Spinal cord (tissue), 10 donors: ENCODE data around the gene SHLD3. TPM values are rescaled to one million over a fixed set of nuclear protein-coding genes. Genes with fewer than 3 reads are reported as not detected.
"Not testable (repeated sequence)": the region's sequence is repeated elsewhere in the genome, so short reads cannot be mapped to it uniquely, and the experiment has no call there.

Source experiments
- DNase-seq, 6 donors: peaks; one replicate each; pipeline versions ENCODE4 v3.0.0 to v3.0.0-alpha.2; 2013 to 2015; ENCODE audit warnings: low spot score in 6 of 6, low read depth in 4 of 6
- H3K27ac ChIP-seq: one replicate; pipeline ENCODE4 v1.5.1; 2013; ENCODE audit warnings: low read depth, low read length, control low read depth
- H3K27me3 ChIP-seq: one replicate; pipeline ENCODE4 v1.6.1; 2013; ENCODE audit warnings: low read length; ENCODE audit not compliant: control insufficient read depth, insufficient read depth
- H3K36me3 ChIP-seq: one replicate; pipeline ENCODE4 v1.6.1; 2013; ENCODE audit warnings: low read length; ENCODE audit not compliant: control insufficient read depth, insufficient read depth
- H3K4me1 ChIP-seq: one replicate; pipeline ENCODE4 v1.6.1; 2013; ENCODE audit warnings: low read length; ENCODE audit not compliant: control insufficient read depth, insufficient read depth
- H3K4me3 ChIP-seq: one replicate; pipeline ENCODE4 v1.5.1; 2013; ENCODE audit warnings: low read depth, low read length, control low read depth
- H3K9me3 ChIP-seq: one replicate; pipeline ENCODE4 v1.6.1; 2013; ENCODE audit warnings: low read length; ENCODE audit not compliant: control insufficient read depth, insufficient read depth
- WGBS: methylation state at CpG from one replicate; pipeline ENCODE4 v1.1.5; 2013; ENCODE audit warnings: missing lambda C conversion rate; ENCODE audit not compliant: insufficient coverage; 5-methylcytosine and 5-hydroxymethylcytosine counted together
- long read RNA-seq, 4 donors: transcript quantifications; one replicate each; lab custom pipeline, GENCODE V29; 2026
- polyA plus RNA-seq, 2 donors: library from polyadenylated mRNA; unstranded; fragments of 120-200 nt; gene quantifications; one replicate each; pipeline ENCODE4 v1.2.1, GENCODE V29; 2013; ENCODE audit not compliant: insufficient read length in 2 of 2
- total RNA-seq, 2 donors: library from RNA; depleted of rRNA in 1 of 2; stranded (reverse); fragments of 120-200 nt in 1 of 2; fragments of >200 nt in 1 of 2; gene quantifications; one replicate each; pipeline versions ENCODE4 v1.2.3 to v1.2.4, GENCODE V29; 2013 to 2014
- donor health status: healthy.

The SHLD3 gene, protein sequence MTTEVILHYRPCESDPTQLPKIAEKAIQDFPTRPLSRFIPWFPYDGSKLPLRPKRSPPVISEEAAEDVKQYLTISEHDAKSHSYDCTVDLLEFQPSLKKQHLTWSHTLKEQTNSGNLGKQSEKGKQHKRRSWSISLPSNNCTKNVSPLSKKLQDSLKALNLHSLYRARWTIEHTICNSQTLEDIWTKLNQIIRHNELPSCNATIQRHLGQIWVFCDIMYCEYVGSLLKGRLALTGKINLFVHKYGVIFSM
- total RNA-seq (1 to 10 TPM; 4.8 to 6.2 TPM), polyA plus RNA-seq (1 to 10 TPM; 4.3 to 4.6 TPM)
- long read RNA-seq, donor 1: 0 reads
- long read RNA-seq, donor 2: 0 reads
- long read RNA-seq, donor 3: 0 reads
- long read RNA-seq, donor 4, transcript SHLD3-201 (2 exons, 1,766 nt): major isoform, 7 of 7 reads
- long read RNA-seq, donor 4, partial matches to known transcripts: 0 of 7 reads
- long read RNA-seq, donor 4, other reads (novel, unspliced or antisense): 0 of 7 reads

DNA sequence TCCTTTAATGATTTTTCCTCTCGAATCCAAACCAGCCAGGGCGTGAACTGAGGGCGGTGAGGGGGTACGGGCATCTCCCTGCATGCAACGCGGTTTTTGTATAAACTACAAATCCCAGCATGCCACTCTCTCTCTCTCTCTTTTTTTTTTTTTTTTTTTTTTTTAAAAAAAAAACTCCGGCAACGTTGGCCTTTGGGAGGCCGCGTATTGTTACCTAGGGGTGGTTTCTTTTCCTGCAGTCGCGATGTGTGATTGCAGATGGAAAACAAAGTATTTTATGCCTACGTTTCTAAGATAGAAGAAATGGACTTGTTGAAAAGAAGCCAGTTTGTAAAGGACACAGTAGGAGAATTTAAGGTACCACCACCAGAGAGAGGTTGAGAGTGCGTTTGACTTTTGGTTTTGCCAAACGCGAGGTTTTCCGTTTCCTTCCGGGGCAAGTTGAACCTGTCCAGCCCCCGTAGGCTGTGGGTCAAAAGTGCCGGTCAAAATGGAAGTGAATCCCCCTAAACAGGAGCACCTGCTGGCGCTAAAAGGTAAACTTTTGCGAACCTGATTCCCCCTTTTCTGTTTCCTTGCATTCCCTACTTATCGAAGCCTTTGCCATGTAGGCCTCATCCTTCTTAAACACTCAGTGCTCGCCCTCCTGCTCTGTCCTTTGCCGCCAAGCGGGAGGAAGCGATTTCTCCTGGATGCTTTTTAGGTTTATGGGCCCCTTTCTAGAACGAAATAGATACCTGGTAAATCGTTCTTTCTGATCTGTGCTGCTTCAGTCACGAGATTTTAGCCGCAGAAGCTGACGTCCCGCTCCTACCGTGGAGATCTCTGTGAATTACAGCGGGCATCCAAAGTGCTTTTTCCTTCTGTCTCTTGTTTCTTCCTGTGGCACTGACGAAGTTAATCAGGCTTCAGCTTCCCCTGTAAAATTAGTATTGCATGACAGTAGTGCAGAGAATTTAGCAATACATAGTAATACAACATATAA is at the start of gene SHLD3, which contains the start of gene TRAPPC13:
Gene SHLD3 (plus strand): TSS at position 457 of the 985 bp plus-strand sequence. CDS start 4,561 bp downstream, outside the sequence.
Gene TRAPPC13 (plus strand): TSS at position 457 of the 985 bp plus-strand sequence. CDS start 34 bp downstream, at position 491.
- peaks cover 9% of the 10 kb centered on the region for H3K4me1 ChIP-seq
- peak within 1 kb of the TSS; percentile 98 for H3K4me3 ChIP-seq
- H3K27me3 ChIP-seq: no peaks in the 10 kb centered on the region
- peaks cover 5% of the 10 kb centered on the region for H3K36me3 ChIP-seq
- WGBS: under 1% methylated on average over 26 of the region's 36 CpGs
- peak within 1 kb of the TSS; percentile 82 for H3K27ac ChIP-seq
- DNase-seq: peak; percentile 86 to 98 (median 93)
- no peaks in the 10 kb centered on the region for H3K9me3 ChIP-seq

DNA sequence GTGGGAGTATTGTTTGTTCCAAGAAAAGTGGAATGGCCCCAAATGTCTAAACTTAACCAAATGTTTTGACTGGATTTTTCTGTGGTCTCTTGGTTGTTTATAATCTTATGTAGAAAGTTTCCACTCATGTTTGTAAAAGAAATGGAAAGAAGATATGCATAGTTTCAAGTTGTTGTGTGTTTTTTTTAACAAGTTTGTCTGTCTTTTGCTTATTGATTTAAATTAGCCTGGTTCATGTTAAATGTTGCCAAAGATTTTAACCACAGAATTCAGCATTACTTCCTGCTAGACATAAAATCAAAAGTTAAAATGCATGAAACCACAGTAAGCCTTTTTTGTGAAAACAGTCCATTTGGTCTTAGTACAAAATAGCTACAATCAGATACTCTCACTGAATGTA is 47.7 kb upstream of the SHLD3 start:
- H3K4me1 ChIP-seq: no peaks in the 10 kb centered on the region
- H3K9me3 ChIP-seq: no peaks in the 10 kb centered on the region
- no peak overlapping the region for H3K27ac ChIP-seq
- H3K4me3 ChIP-seq: no peak overlapping the region
- H3K27me3 ChIP-seq: no peaks in the 10 kb centered on the region
- DNase-seq: no peak
- peaks cover 11% of the 10 kb centered on the region for H3K36me3 ChIP-seq

DNA sequence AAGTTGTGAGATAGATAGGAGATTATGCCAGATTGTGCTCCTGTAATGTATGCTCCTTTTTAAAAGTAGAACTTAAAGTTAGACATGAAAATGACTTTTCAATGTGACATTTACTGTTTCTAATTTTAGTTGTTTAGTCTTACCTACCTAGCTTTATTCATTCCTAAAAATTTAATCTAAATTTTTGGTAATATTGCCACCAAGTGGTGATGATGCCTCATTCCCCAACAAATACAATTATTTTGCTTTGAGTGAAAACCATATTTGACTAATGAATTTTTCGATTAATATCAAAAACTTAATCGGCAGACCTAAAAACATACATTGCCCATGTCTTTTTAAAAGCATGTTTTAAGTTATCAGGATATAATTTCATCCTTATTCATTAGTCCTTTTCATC is 36.1 kb upstream of the SHLD3 start:
- DNase-seq: peak in 1 of 6 donors; percentile 12
- Histone ChIP-seq H3K36me3 (peaks cover 11% of the 10 kb centered on the region), H3K27me3 (no peaks in the 10 kb centered on the region), H3K9me3 (no peaks in the 10 kb centered on the region), H3K4me3 (no peak overlapping the region), H3K4me1 (no peaks in the 10 kb centered on the region), H3K27ac (no peak overlapping the region)
- WGBS: no CpG with 5 or more reads among the region's 2 CpGs

DNA sequence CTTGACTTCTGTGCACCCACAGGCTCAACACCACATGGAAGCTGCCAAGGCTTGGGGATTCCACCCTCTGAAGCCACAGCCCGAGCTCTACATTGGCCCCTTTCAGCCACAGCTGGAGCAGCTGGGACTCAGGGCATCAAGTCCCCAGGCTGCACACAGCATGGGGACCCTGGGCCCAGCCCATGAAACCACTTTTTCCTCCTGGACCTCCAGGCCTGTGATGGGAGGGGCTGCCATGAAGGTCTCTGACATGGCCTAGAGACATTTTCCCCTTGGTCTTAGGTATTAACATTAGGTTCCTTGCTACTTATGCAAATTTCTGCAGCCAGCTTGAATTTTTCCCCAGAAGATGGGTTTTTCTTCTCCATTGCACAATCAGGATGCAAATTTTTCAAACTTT is 23.1 kb upstream of the SHLD3 start:
- WGBS: 100% methylated on average over 1 of the region's 1 CpG
- H3K27me3 ChIP-seq, H3K4me1 ChIP-seq, DNase-seq, H3K4me3 ChIP-seq, H3K9me3 ChIP-seq, H3K27ac ChIP-seq: not testable (repeated sequence)
- H3K36me3 ChIP-seq: peaks cover 32% of the 10 kb centered on the region

DNA sequence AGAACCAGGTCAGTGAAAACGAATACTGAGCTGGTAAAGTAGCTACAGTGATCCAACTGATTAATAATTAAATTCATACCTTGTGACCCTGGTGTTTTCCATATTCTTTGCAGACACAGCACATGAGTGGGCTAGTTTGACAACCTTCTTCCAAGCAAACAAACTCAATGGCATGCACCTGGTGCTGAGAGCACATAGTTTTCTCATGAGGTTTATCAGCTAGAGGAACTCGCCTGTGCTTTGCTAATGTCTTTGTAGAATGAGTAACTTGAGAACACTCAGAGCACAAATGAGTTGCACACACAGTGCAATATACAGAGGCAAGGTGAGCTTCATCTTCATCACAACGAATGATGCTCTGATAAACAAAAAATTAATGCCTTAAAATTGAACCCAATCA is 13.3 kb upstream of the SHLD3 start:
- H3K27ac ChIP-seq: no peak overlapping the region
- no peaks in the 10 kb centered on the region for H3K27me3 ChIP-seq
- no peak overlapping the region for H3K4me3 ChIP-seq
- H3K4me1 ChIP-seq: no peaks in the 10 kb centered on the region
- DNase-seq: peak in 1 of 6 donors; percentile 3
- H3K9me3 ChIP-seq: no peaks in the 10 kb centered on the region
- 100% methylated on average over 1 of the region's 3 CpGs for WGBS
- H3K36me3 ChIP-seq: peaks cover 23% of the 10 kb centered on the region

DNA sequence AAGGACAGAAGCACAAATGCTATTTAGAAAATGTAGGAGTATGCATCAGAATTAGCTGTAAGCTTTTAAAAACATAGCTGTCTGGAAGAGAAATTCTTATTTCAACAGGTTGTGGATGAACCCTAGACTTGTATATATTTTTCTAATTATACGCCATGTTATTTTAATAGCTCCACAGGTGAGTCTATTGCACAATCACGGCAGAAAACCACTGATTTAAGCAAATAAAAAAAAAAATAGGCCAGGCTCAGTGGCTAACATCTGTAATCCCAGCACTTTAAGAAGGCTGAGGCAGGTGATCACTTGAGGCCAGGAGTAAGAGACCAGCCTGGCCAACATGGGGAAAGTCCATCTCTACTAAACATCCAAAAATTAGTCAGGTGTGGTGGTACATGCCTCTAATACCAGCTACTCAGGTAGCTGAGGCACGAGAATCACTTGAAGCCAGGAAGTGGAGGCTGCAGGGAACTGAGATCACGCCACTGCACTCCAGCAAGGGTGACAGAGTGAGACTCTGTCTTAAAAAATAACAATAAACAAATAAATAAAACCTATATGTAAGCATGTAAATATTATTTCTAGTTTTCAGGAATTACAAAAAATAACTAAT is 12.4 kb upstream of the SHLD3 start:
- Histone ChIP-seq H3K4me1 (no peaks in the 10 kb centered on the region), H3K36me3 (peaks cover 23% of the 10 kb centered on the region)
- WGBS: no CpG with 5 or more reads among the region's 4 CpGs

DNA sequence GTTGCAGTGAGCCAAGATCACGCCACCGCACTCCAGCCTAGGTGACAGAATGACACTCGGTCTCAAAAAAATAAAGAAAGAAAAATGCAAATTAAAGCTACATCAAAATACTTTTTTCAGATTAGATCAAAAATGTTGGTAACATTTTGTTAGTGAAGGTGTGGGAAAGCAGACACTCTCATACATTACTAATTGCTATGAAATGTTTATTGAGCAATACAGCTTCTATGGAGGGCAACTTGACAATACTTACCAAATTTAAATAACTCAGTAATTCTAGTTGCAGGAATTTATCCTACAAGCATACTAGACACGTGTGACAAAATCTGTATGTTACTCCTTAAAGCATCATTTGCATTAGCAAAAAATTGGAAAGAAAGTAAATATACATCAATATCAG is 4.8 kb upstream of the SHLD3 start:
- no peak for DNase-seq
- no peak overlapping the region for H3K4me3 ChIP-seq
- no peaks in the 10 kb centered on the region for H3K4me1 ChIP-seq
- H3K27ac ChIP-seq: no peak overlapping the region
- no peaks in the 10 kb centered on the region for H3K9me3 ChIP-seq
- WGBS: no CpG with 5 or more reads among the region's 4 CpGs
- H3K27me3 ChIP-seq: no peaks in the 10 kb centered on the region
- peaks cover 8% of the 10 kb centered on the region for H3K36me3 ChIP-seq

More for the DNA sequence above, 12.4 kb upstream of the SHLD3 start:
- Histone ChIP-seq H3K4me3 (no peak overlapping the region), H3K27me3 (no peaks in the 10 kb centered on the region), H3K9me3 (no peaks in the 10 kb centered on the region), H3K27ac (no peak overlapping the region)
- DNase-seq: no peak

DNA sequence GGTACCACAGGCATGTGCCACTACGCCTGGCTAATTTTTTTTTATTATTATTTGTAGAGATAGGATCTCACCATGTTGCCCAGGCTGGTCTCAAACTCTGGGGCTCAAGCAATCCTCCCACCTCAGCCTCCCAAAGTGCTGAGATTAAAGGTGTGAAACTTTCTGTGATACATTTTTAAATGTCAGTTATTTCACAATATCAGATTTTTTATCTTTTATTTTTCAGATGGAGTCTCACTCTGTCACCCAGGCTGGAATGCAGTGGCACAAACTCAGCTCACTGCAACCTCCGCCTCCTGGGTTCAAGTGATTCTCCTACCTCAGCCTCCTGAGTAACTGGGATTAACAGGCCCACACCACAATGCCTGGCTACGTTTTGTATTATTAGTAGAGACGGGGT is 2.9 kb upstream of the SHLD3 start:
- not testable (repeated sequence) for H3K9me3 ChIP-seq, H3K36me3 ChIP-seq, H3K27ac ChIP-seq, H3K27me3 ChIP-seq, H3K4me3 ChIP-seq, DNase-seq, H3K4me1 ChIP-seq
- WGBS: 96% methylated on average over 3 of the region's 4 CpGs

DNA sequence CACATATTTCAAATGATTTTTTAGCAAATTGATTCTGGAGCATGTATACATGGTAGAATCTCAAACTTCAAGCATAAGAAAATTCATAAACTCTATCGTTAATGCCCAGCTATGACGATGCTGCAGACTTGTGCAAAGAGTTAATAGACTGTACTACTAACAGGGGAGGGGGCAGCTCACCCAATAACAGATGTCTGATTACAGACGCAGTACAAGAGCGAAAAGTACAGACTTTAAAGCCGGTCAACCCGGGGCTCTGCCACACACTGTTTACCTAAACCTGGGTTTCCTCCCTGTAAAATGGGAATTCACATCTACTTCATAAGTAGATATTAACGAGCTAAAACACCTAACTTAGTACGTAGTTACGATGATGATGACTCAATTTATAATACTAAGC is 1.3 kb upstream of the SHLD3 start:
- Histone ChIP-seq H3K4me3 (peak overlapping the region; percentile 98), H3K27me3 (no peaks in the 10 kb centered on the region), H3K27ac (peak overlapping the region; percentile 82), H3K9me3 (no peaks in the 10 kb centered on the region), H3K4me1 (peaks cover 9% of the 10 kb centered on the region), H3K36me3 (peaks cover 2% of the 10 kb centered on the region)
- peak in 1 of 6 donors; percentile 2 for DNase-seq
- 30% methylated on average over 2 of the region's 9 CpGs for whole genome bisulfite sequencing
